GM19238 (cell line): ENCODE results near the gene ZBTB7C.

Source experiments
- DNase-seq: peaks from one replicate; pipeline ENCODE4 v3.0.0; 2011; ENCODE audit warnings: low spot score; ENCODE audit not compliant: insufficient read length

Gene ZBTB7C

GRCh38 chr18:48170651-48171050 lies 238.5 kb downstream of the ZBTB7C start:
- no peak for DNase-seq

GRCh38 chr18:48168861-48169260 lies 240.3 kb downstream of the ZBTB7C start:
- no peak for DNase-seq

- DNase-seq = no peak
Measured at GRCh38 chr18:48167897-48168253, 241.3 kb downstream of the ZBTB7C start.

GRCh38 chr18:48166336-48166875 lies 242.8 kb downstream of the ZBTB7C start:
- no peak for DNase-seq

GRCh38 chr18:48165111-48165866 lies 243.9 kb downstream of the ZBTB7C start:
- no peak for DNase-seq

- no peak for DNase-seq
Measured at GRCh38 chr18:48164701-48165100, 244.5 kb downstream of the ZBTB7C start.

GRCh38 chr18:48164116-48164515 lies 245.1 kb downstream of the ZBTB7C start:
- DNase-seq = no peak

GRCh38 chr18:48163738-48164115 lies 245.5 kb downstream of the ZBTB7C start:
- DNase-seq = no peak

GRCh38 chr18:48162956-48163737 lies 246.0 kb downstream of the ZBTB7C start:
- DNase-seq = no peak

GRCh38 chr18:48161911-48162698 lies 247.1 kb downstream of the ZBTB7C start:
- no peak for DNase-seq

GRCh38 chr18:48161191-48161910 lies 247.8 kb downstream of the ZBTB7C start:
- peak; percentile 56 for DNase-seq

GRCh38 chr18:48160622-48161021 lies 248.6 kb downstream of the ZBTB7C start:
- DNase-seq = no peak

GRCh38 chr18:48159816-48160215 lies 249.4 kb downstream of the ZBTB7C start:
- no peak for DNase-seq

GRCh38 chr18:48158721-48159120 lies 250.5 kb downstream of the ZBTB7C start:
- DNase-seq = no peak

- DNase-seq = no peak
Measured at GRCh38 chr18:48157956-48158355, 251.2 kb downstream of the ZBTB7C start.

- DNase-seq = no peak
Measured at GRCh38 chr18:48155856-48156255, 253.3 kb downstream of the ZBTB7C start.

GRCh38 chr18:48154828-48155227 lies 254.4 kb downstream of the ZBTB7C start:
- no peak for DNase-seq

- no peak for DNase-seq
Measured at GRCh38 chr18:48153613-48154481, 255.3 kb downstream of the ZBTB7C start.

GRCh38 chr18:48152549-48152948 lies 256.6 kb downstream of the ZBTB7C start:
- DNase-seq = no peak

- DNase-seq = no peak
Measured at GRCh38 chr18:48151421-48152065, 257.6 kb downstream of the ZBTB7C start.
